ENCODE data around the gene NFYB.

The NFYB gene

GRCh38 chr12:104155711-104156555 lies 17.9 kb upstream of the NFYB start:
- no peak overlapping the region for H3K4me3 ChIP-seq (ENCODE audit: low read depth, low read length)
- TF ChIP-seq, protein P1, sequence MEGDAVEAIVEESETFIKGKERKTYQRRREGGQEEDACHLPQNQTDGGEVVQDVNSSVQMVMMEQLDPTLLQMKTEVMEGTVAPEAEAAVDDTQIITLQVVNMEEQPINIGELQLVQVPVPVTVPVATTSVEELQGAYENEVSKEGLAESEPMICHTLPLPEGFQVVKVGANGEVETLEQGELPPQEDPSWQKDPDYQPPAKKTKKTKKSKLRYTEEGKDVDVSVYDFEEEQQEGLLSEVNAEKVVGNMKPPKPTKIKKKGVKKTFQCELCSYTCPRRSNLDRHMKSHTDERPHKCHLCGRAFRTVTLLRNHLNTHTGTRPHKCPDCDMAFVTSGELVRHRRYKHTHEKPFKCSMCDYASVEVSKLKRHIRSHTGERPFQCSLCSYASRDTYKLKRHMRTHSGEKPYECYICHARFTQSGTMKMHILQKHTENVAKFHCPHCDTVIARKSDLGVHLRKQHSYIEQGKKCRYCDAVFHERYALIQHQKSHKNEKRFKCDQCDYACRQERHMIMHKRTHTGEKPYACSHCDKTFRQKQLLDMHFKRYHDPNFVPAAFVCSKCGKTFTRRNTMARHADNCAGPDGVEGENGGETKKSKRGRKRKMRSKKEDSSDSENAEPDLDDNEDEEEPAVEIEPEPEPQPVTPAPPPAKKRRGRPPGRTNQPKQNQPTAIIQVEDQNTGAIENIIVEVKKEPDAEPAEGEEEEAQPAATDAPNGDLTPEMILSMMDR (IDR thresholded peaks at IDR 0.05; ENCODE audit: borderline replicate concordance, insufficient read depth, low read depth, low read length), result no peak

GRCh38 chr12:104154806-104155205 lies 16.8 kb upstream of the NFYB start:
- no peak overlapping the region for H3K4me3 ChIP-seq (ENCODE audit: low read depth, low read length)
- TF ChIP-seq, protein P1 (IDR thresholded peaks at IDR 0.05; ENCODE audit: borderline replicate concordance, insufficient read depth, low read depth, low read length), result no peak

DNA sequence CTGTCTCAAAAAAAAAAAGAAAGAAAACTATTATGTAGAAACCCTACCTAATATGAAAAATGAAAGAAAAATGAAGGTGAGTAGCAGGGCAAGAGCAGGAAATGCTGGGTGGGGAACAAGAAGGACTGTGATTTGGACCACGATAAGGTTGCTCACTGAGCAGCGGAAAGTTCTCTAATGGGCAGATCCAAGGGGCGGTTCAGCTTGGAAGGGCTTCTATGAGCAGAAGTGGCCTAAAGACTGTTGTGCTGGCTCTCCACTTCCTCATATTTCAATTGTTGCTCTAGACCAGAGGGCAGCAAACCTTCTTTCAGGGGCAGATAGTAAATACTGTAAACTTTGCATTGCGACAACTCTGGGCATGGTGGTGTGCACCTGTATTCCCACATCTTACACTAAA lies 16.3 kb upstream of the NFYB start:
- TF ChIP-seq, protein P1 (IDR thresholded peaks at IDR 0.05; ENCODE audit: borderline replicate concordance, insufficient read depth, low read depth, low read length), result no peak
- no peak overlapping the region for H3K4me3 ChIP-seq (ENCODE audit: low read depth, low read length)

- TF ChIP-seq, protein P1 (IDR thresholded peaks at IDR 0.05; ENCODE audit: borderline replicate concordance, insufficient read depth, low read depth, low read length), result no peak
- no peak overlapping the region for H3K4me3 ChIP-seq (ENCODE audit: low read depth, low read length)
Observed at GRCh38 chr12:104152685-104153241, 14.8 kb upstream of the NFYB start.

DNA sequence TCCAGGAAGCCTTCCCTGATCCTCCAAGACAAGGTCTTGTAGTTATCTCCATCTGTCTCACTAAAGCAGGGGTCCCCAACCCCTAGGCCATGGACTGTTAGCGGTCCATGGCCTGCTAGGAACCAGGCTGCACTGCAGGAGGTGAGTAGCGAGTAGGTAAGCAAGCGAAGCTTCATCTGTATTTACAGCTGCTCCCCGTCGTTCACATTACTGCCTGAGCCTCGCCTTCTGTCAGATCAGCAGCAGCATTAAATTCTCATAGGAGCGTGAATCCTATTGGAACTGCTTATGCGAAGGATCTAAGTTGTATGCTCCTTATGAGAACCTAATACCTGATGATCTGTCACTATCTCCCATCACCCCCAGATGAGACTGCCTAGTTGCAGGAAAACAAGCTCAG lies 12.4 kb upstream of the NFYB start:
- H3K4me3 ChIP-seq (ENCODE audit: low read depth, low read length), result no peak overlapping the region
- TF ChIP-seq, protein P1 (IDR thresholded peaks at IDR 0.05; ENCODE audit: borderline replicate concordance, insufficient read depth, low read depth, low read length), result no peak

DNA sequence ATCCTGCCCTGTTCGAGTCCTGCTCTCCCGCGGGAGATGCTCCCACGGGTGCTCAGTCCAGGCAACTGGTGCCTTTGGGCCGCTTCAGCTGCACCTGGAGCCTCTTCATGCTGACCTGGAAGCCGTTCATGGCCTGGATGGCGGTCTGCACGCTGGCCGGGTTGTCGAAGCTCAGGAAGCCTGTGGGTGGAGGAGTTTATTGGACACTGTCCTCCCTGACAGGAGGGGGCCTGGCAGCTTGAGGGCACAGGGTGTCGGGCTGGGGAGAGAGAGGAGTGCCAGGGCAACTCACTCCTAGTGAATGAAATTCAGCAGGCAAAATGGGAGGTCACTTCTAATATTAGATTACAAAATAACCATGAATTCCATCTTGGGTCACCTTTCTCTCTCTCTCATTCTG lies 9.3 kb upstream of the NFYB start:
- H3K4me3 ChIP-seq (ENCODE audit: low read depth, low read length), result no peak overlapping the region
- TF ChIP-seq, protein P1 (IDR thresholded peaks at IDR 0.05; ENCODE audit: borderline replicate concordance, insufficient read depth, low read depth, low read length), result no peak

GRCh38 chr12:104143918-104144317 lies 5.9 kb upstream of the NFYB start:
- TF ChIP-seq, protein P1 (IDR thresholded peaks at IDR 0.05; ENCODE audit: borderline replicate concordance, insufficient read depth, low read depth, low read length), result no peak
- H3K4me3 ChIP-seq (ENCODE audit: low read depth, low read length), result no peak overlapping the region
